Measurements from ENCODE around the gene EPHX1. TPM values are rescaled to one million over a fixed set of nuclear protein-coding genes. Genes with fewer than 3 reads are reported as not detected.

The EPHX1 gene
- total RNA-seq, 1 donor from 2014 or later: 15.8 TPM

DNA sequence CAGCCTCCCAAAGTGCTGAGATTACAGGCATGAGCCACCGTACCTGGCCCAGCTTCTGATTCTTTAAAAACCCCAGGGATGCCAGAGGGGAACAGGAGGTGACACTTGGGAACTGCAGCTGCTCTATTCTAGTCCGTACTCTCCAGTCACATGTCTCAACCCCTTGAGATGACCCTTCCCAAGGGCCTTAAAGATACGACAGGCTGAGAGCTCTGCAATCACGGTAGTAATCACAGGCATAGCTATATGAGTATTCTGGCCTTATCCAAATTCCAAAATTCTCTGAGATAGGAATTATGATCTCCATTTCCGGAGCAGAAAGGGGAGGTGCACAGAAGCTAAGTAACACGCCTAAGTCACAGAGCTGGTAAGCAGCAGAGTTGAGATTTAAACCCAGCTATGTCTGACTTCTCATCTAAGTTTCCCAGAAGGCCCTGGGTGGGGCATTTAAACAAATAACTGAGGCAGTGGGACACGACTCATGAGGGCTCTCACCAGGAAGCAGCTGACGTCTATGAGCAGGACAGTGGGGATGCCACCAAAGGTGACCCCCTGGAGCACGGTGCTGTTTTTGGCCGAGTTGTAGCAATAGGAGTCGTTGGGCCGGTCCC is 67.1 kb downstream of the EPHX1 start:
- no peaks in the 10 kb centered on the region for H3K9me3 Mint-ChIP-seq
- TF ChIP-seq, protein P1, sequence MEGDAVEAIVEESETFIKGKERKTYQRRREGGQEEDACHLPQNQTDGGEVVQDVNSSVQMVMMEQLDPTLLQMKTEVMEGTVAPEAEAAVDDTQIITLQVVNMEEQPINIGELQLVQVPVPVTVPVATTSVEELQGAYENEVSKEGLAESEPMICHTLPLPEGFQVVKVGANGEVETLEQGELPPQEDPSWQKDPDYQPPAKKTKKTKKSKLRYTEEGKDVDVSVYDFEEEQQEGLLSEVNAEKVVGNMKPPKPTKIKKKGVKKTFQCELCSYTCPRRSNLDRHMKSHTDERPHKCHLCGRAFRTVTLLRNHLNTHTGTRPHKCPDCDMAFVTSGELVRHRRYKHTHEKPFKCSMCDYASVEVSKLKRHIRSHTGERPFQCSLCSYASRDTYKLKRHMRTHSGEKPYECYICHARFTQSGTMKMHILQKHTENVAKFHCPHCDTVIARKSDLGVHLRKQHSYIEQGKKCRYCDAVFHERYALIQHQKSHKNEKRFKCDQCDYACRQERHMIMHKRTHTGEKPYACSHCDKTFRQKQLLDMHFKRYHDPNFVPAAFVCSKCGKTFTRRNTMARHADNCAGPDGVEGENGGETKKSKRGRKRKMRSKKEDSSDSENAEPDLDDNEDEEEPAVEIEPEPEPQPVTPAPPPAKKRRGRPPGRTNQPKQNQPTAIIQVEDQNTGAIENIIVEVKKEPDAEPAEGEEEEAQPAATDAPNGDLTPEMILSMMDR (conservative IDR thresholded peaks at IDR 0.05): no peak
- H3K27ac Mint-ChIP-seq (ENCODE audit: unreplicated experiment): no peak overlapping the region
- H3K27me3 Mint-ChIP-seq (ENCODE audit: low read depth): peaks cover 2% of the 10 kb centered on the region
- peaks cover 28% of the 10 kb centered on the region for H3K4me1 Mint-ChIP-seq
- H3K36me3 Mint-ChIP-seq (ENCODE audit: low read depth): no peaks in the 10 kb centered on the region
- H3K4me3 Mint-ChIP-seq: no peak overlapping the region
- DNase-seq (ENCODE audit: low read depth, low spot score): no peak

DNA sequence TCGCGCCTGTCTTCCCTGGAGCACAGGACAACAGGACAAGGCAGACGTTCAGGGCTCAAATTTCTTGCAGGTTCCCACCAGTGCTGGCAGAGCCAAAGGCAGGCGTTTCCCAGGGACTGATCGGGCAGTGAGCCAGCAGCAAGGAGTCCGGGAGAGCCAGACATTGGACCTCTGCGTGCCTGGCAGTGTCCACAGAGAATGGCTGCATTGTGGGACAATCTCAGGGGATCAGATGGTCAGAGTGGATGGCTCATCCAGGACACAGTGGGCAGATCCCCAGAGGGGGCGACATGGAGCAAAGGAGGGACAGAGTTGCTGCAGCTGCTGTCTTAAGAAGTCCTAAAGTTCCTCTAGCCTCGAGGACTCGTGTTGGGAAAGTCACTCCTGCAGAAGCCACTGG is 67.7 kb downstream of the EPHX1 start:
- peaks cover 2% of the 10 kb centered on the region for H3K27me3 Mint-ChIP-seq (ENCODE audit: low read depth)
- peak; percentile 65 for DNase-seq (ENCODE audit: low read depth, low spot score)
- TF ChIP-seq, protein P1 (conservative IDR thresholded peaks at IDR 0.05): peak; percentile 53
- H3K4me3 Mint-ChIP-seq: peak overlapping the region; percentile 76
- peaks cover 28% of the 10 kb centered on the region for H3K4me1 Mint-ChIP-seq
- no peak overlapping the region for H3K27ac Mint-ChIP-seq (ENCODE audit: unreplicated experiment)
- H3K9me3 Mint-ChIP-seq: no peaks in the 10 kb centered on the region
- no peaks in the 10 kb centered on the region for H3K36me3 Mint-ChIP-seq (ENCODE audit: low read depth)

DNA sequence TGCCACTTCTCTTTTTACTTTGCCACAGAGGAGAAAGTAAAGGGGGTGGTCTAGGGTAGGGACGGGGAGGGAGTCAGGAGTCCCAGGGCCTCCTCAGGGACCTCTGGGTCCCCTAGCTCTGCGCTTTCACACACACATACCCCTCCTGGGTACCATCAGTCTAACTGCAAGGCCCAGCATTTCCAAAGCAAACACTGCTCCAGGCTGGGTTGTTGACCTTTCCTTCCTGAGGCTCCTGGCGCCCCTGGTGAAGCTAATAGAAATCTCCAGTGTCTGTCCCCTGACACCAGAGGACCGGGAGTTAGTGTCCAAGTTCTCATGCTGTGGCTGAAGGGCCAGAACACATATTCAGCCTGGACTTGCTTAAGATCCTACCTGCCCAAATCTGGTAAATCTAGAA is 68.4 kb downstream of the EPHX1 start:
- TF ChIP-seq, protein P1 (conservative IDR thresholded peaks at IDR 0.05): no peak
- DNase-seq (ENCODE audit: low read depth, low spot score): no peak
- peaks cover 31% of the 10 kb centered on the region for H3K4me1 Mint-ChIP-seq
- no peak overlapping the region for H3K27ac Mint-ChIP-seq (ENCODE audit: unreplicated experiment)
- no peaks in the 10 kb centered on the region for H3K9me3 Mint-ChIP-seq
- H3K27me3 Mint-ChIP-seq (ENCODE audit: low read depth): peaks cover 5% of the 10 kb centered on the region
- H3K4me3 Mint-ChIP-seq: peak overlapping the region; percentile 62
- no peaks in the 10 kb centered on the region for H3K36me3 Mint-ChIP-seq (ENCODE audit: low read depth)

DNA sequence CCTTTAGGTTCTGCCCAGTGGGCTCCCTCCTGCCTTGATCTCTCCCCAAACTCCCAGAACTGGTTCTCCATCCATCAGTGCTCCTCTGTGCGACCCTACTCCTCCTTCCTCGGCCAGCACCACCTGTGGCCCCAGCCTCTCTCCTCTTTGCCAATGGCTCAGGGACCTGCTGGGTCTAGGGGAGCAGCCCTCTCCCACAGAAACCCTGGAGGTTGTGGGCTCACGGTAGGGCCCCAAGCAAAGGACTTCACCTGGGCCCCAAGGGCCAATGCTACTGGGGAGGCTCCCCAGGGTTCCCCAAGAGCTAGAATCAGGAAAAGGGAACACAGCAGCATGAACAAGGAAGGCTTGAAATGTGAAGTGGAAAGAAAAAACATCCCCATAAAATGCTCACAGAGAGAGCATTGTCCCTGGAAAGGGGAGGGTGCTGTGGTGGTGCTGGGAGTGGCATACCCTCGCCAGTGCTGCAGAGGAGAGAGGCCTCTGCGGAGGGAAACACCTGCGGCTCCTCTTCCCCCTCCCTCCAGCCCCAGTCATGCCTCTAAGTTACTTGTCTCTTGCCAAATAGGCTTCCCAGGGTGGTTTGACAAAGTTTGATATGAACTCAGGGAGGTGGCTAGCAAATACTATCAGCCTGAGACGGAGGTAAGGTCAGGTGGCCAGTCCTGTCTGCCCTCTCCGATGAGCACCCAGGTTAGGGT is 69.7 kb downstream of the EPHX1 start:
- Mint-ChIP-seq H3K9me3 (no peaks in the 10 kb centered on the region), H3K27me3 (ENCODE audit: low read depth) (peaks cover 12% of the 10 kb centered on the region), H3K36me3 (ENCODE audit: low read depth) (no peaks in the 10 kb centered on the region), H3K4me1 (peaks cover 34% of the 10 kb centered on the region), H3K4me3 (peak overlapping the region; percentile 91), H3K27ac (ENCODE audit: unreplicated experiment) (no peak overlapping the region)
- no peak for DNase-seq (ENCODE audit: low read depth, low spot score)
- TF ChIP-seq, protein P1 (conservative IDR thresholded peaks at IDR 0.05): no peak

DNA sequence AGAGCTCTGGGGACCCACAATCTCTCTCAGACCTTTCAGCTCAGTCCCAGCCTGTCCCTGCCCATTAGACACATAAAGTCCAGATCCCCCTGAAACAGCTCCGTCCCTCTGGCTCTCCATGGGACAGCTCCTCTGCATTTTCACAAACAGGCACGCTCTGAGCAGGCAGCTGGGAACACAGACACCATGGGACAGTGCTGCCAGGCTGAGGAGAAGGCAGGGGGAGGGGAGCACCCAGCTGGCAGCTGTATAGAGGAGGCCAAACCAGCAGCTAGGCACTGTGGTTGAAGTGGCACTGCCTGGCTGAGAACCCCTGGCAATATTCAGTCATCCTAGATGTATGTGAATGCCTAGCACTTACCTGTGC is 70.3 kb downstream of the EPHX1 start:
- no peak for DNase-seq (ENCODE audit: low read depth, low spot score)
- H3K36me3 Mint-ChIP-seq (ENCODE audit: low read depth): no peaks in the 10 kb centered on the region
- no peaks in the 10 kb centered on the region for H3K9me3 Mint-ChIP-seq
- TF ChIP-seq, protein P1 (conservative IDR thresholded peaks at IDR 0.05): no peak
- peak overlapping the region; percentile 91 for H3K4me3 Mint-ChIP-seq
- no peak overlapping the region for H3K27ac Mint-ChIP-seq (ENCODE audit: unreplicated experiment)
- H3K27me3 Mint-ChIP-seq (ENCODE audit: low read depth): peaks cover 12% of the 10 kb centered on the region
- H3K4me1 Mint-ChIP-seq: peaks cover 34% of the 10 kb centered on the region

All from neural crest cell (in vitro differentiated cells).